ENCODE measurements around the gene KRT72. TPM values are rescaled to one million over a fixed set of nuclear protein-coding genes. Genes with fewer than 3 reads are reported as not detected.

KRT72 gene
- polyA plus RNA-seq, 1 donor from 2014 or later: not detected

DNA sequence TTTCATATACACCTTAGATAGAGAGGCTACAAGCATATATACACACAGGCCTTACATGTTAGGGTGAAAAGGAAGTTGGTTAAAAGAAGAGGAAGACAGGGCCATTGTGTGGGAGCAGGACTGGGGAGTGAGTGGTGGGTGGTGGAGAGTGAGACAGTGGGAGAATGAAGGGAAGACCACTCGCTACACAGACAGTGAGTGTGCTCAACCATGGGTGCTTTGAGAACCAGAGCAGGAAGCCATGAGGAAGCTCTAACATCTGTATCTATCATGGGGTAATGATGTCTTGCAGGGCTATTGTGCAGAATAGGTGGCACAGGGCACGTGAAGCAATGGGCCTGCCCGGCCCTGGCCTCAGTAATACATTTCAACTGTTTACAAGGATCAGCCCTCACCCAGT is 16.2 kb downstream of the KRT72 start:
- H3K27ac ChIP-seq (ENCODE audit: low read length): no peak overlapping the region
- no peaks in the 10 kb centered on the region for H4K20me1 ChIP-seq (ENCODE audit: insufficient read depth)
- no peaks in the 10 kb centered on the region for H3K9me2 ChIP-seq (ENCODE audit: insufficient read depth, low read length)
- no peak overlapping the region for H3K9ac ChIP-seq (ENCODE audit: low read length)
- TF ChIP-seq, protein P1, sequence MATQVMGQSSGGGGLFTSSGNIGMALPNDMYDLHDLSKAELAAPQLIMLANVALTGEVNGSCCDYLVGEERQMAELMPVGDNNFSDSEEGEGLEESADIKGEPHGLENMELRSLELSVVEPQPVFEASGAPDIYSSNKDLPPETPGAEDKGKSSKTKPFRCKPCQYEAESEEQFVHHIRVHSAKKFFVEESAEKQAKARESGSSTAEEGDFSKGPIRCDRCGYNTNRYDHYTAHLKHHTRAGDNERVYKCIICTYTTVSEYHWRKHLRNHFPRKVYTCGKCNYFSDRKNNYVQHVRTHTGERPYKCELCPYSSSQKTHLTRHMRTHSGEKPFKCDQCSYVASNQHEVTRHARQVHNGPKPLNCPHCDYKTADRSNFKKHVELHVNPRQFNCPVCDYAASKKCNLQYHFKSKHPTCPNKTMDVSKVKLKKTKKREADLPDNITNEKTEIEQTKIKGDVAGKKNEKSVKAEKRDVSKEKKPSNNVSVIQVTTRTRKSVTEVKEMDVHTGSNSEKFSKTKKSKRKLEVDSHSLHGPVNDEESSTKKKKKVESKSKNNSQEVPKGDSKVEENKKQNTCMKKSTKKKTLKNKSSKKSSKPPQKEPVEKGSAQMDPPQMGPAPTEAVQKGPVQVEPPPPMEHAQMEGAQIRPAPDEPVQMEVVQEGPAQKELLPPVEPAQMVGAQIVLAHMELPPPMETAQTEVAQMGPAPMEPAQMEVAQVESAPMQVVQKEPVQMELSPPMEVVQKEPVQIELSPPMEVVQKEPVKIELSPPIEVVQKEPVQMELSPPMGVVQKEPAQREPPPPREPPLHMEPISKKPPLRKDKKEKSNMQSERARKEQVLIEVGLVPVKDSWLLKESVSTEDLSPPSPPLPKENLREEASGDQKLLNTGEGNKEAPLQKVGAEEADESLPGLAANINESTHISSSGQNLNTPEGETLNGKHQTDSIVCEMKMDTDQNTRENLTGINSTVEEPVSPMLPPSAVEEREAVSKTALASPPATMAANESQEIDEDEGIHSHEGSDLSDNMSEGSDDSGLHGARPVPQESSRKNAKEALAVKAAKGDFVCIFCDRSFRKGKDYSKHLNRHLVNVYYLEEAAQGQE (IDR thresholded peaks at IDR 0.05; ENCODE audit: borderline replicate concordance): no peak
- TF ChIP-seq RAD21 (conservative IDR thresholded peaks at IDR 0.05) (no peak), TAF1 (IDR thresholded peaks at IDR 0.05; ENCODE audit: low read depth) (no peak), MXI1 (conservative IDR thresholded peaks at IDR 0.05; ENCODE audit: poor library complexity, severe bottlenecking) (no peak), EP300 (conservative IDR thresholded peaks at IDR 0.05; ENCODE audit: poor library complexity, severe bottlenecking) (no peak), EZH2 (IDR thresholded peaks at IDR 0.05; ENCODE audit: borderline replicate concordance, insufficient read depth, low read length, poor library complexity, severe bottlenecking) (no peak), SMC3 (conservative IDR thresholded peaks at IDR 0.05; ENCODE audit: poor library complexity) (no peak), POLR2AphosphoS5 (IDR thresholded peaks at IDR 0.05) (no peak)
- TF ChIP-seq, protein P2, sequence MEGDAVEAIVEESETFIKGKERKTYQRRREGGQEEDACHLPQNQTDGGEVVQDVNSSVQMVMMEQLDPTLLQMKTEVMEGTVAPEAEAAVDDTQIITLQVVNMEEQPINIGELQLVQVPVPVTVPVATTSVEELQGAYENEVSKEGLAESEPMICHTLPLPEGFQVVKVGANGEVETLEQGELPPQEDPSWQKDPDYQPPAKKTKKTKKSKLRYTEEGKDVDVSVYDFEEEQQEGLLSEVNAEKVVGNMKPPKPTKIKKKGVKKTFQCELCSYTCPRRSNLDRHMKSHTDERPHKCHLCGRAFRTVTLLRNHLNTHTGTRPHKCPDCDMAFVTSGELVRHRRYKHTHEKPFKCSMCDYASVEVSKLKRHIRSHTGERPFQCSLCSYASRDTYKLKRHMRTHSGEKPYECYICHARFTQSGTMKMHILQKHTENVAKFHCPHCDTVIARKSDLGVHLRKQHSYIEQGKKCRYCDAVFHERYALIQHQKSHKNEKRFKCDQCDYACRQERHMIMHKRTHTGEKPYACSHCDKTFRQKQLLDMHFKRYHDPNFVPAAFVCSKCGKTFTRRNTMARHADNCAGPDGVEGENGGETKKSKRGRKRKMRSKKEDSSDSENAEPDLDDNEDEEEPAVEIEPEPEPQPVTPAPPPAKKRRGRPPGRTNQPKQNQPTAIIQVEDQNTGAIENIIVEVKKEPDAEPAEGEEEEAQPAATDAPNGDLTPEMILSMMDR (IDR thresholded peaks at IDR 0.05; ENCODE audit: poor library complexity, severe bottlenecking): no peak
- no peak overlapping the region for H3K4me2 ChIP-seq (ENCODE audit: low read length)
- no peaks in the 10 kb centered on the region for H3K27me3 ChIP-seq (ENCODE audit: insufficient read depth, low read depth, low read length)
- H3K4me3 ChIP-seq (ENCODE audit: low read length): no peak overlapping the region
- H3K79me2 ChIP-seq (replicated peaks; ENCODE audit: insufficient read depth, low read length): no peaks in the 10 kb centered on the region
- no peaks in the 10 kb centered on the region for H3K36me3 ChIP-seq (ENCODE audit: insufficient read depth, low read length)
- H3F3A ChIP-seq (ENCODE audit: insufficient read depth, low read length, poor library complexity, severe bottlenecking): no peaks in the 10 kb centered on the region
- H3K9me3 ChIP-seq (ENCODE audit: low read length): no peaks in the 10 kb centered on the region
- no peak overlapping the region for H2AFZ ChIP-seq (ENCODE audit: low read depth, low read length)

- no peaks in the 10 kb centered on the region for H4K20me1 ChIP-seq (ENCODE audit: insufficient read depth)
- no peak overlapping the region for H3K4me3 ChIP-seq (ENCODE audit: low read length)
- no peaks in the 10 kb centered on the region for H3K36me3 ChIP-seq (ENCODE audit: insufficient read depth, low read length)
- H3F3A ChIP-seq (ENCODE audit: insufficient read depth, low read length, poor library complexity, severe bottlenecking): no peaks in the 10 kb centered on the region
- no peaks in the 10 kb centered on the region for H3K79me2 ChIP-seq (replicated peaks; ENCODE audit: insufficient read depth, low read length)
- H3K27me3 ChIP-seq (ENCODE audit: insufficient read depth, low read depth, low read length): no peaks in the 10 kb centered on the region
- no peak overlapping the region for H3K4me2 ChIP-seq (ENCODE audit: low read length)
- H3K9me3 ChIP-seq (ENCODE audit: low read length): no peaks in the 10 kb centered on the region
- no peak overlapping the region for H3K9ac ChIP-seq (ENCODE audit: low read length)
- H3K27ac ChIP-seq (ENCODE audit: low read length): no peak overlapping the region
- no peaks in the 10 kb centered on the region for H3K9me2 ChIP-seq (ENCODE audit: insufficient read depth, low read length)
- no peak overlapping the region for H2AFZ ChIP-seq (ENCODE audit: low read depth, low read length)
- no peak for TF ChIP-seq TAF1 (IDR thresholded peaks at IDR 0.05; ENCODE audit: low read depth)
- no peak for TF ChIP-seq EZH2 (IDR thresholded peaks at IDR 0.05; ENCODE audit: borderline replicate concordance, insufficient read depth, low read length, poor library complexity, severe bottlenecking)
- no peak for TF ChIP-seq MXI1 (conservative IDR thresholded peaks at IDR 0.05; ENCODE audit: poor library complexity, severe bottlenecking)
- TF ChIP-seq, protein P1 (IDR thresholded peaks at IDR 0.05; ENCODE audit: borderline replicate concordance): no peak
- TF ChIP-seq SMC3 (conservative IDR thresholded peaks at IDR 0.05; ENCODE audit: poor library complexity): no peak
- no peak for TF ChIP-seq RAD21 (conservative IDR thresholded peaks at IDR 0.05)
- TF ChIP-seq, protein P2 (IDR thresholded peaks at IDR 0.05; ENCODE audit: poor library complexity, severe bottlenecking): no peak
- TF ChIP-seq EP300 (conservative IDR thresholded peaks at IDR 0.05; ENCODE audit: poor library complexity, severe bottlenecking): no peak
- TF ChIP-seq POLR2AphosphoS5 (IDR thresholded peaks at IDR 0.05): no peak
These were observed 17.0 kb downstream of the KRT72 start for GRCh38 chr12:52584156-52584682.
